Smooth muscle cell of the brain vasculature (primary cell): ENCODE measurements around the gene GPC5.

ENCODE experiments used
- DNase-seq: peaks from one replicate; pipeline ENCODE4 v3.0.0-alpha.2; 2012; ENCODE audit warnings: low read depth, low spot score

Gene GPC5

GRCh38 chr13:91708558-91708957 lies 310.1 kb downstream of the GPC5 start:
- DNase-seq: no peak

GRCh38 chr13:91709180-91709579 lies 310.8 kb downstream of the GPC5 start:
- DNase-seq: no peak

- DNase-seq: no peak
These were observed 312.3 kb downstream of the GPC5 start for GRCh38 chr13:91710733-91711132.

GRCh38 chr13:91714855-91715254 lies 316.4 kb downstream of the GPC5 start:
- no peak for DNase-seq

GRCh38 chr13:91716436-91717065 lies 318.1 kb downstream of the GPC5 start:
- DNase-seq: no peak

- no peak for DNase-seq
These were observed 320.6 kb downstream of the GPC5 start for GRCh38 chr13:91719033-91719432.

- no peak for DNase-seq
These were observed 323.0 kb downstream of the GPC5 start for GRCh38 chr13:91721413-91721812.

- no peak for DNase-seq
These were observed 324.0 kb downstream of the GPC5 start for GRCh38 chr13:91722267-91722884.

GRCh38 chr13:91724591-91724990 lies 326.2 kb downstream of the GPC5 start:
- no peak for DNase-seq

GRCh38 chr13:91725646-91726045 lies 327.2 kb downstream of the GPC5 start:
- DNase-seq: no peak

- no peak for DNase-seq
These were observed 328.2 kb downstream of the GPC5 start for GRCh38 chr13:91726671-91727070.

GRCh38 chr13:91729859-91730258 lies 331.4 kb downstream of the GPC5 start:
- DNase-seq: no peak

- no peak for DNase-seq
These were observed 341.3 kb downstream of the GPC5 start for GRCh38 chr13:91739751-91740150.

- no peak for DNase-seq
These were observed 342.3 kb downstream of the GPC5 start for GRCh38 chr13:91740756-91741155.

GRCh38 chr13:91741925-91742324 lies 343.5 kb downstream of the GPC5 start:
- no peak for DNase-seq

GRCh38 chr13:91744284-91744683 lies 345.9 kb downstream of the GPC5 start:
- DNase-seq: no peak

GRCh38 chr13:91745967-91746366 lies 347.5 kb downstream of the GPC5 start:
- no peak for DNase-seq

- no peak for DNase-seq
These were observed 348.8 kb downstream of the GPC5 start for GRCh38 chr13:91747186-91747585.

GRCh38 chr13:91748416-91749089 lies 350.1 kb downstream of the GPC5 start:
- DNase-seq: no peak

GRCh38 chr13:91758724-91759123 lies 360.3 kb downstream of the GPC5 start:
- no peak for DNase-seq

GRCh38 chr13:91762957-91763356 lies 364.5 kb downstream of the GPC5 start:
- DNase-seq: no peak

GRCh38 chr13:91764527-91764926 lies 366.1 kb downstream of the GPC5 start:
- no peak for DNase-seq

GRCh38 chr13:91767651-91768050 lies 369.2 kb downstream of the GPC5 start:
- DNase-seq: no peak
